B cell (primary cell): ENCODE measurements around the gene PTPRN2. TPM values are rescaled to one million over a fixed set of nuclear protein-coding genes. Genes with fewer than 3 reads are reported as not detected.

Experiments
- ATAC-seq: fragments of 200-7000 bp; cut with Tn5 transposase; one replicate; pipeline ENCODE4 v1.10.0; 2021; ENCODE audit warnings: low read depth, mild to moderate bottlenecking, moderate number of reproducible peaks, moderate library complexity
- CTCF ChIA-PET: fragments of 350-600 bp; sonication (Branson Sonifier 250); formaldehyde crosslinking; loops from one replicate; lab custom pipeline; 2021; ENCODE audit warnings: antibody characterized with exemption, inconsistent platforms; lab: Charles Lee
- POLR2A ChIA-PET: fragments of 350-600 bp; sonication (Branson Sonifier 250); formaldehyde crosslinking; loops from one replicate; lab custom pipeline; 2021; ENCODE audit warnings: antibody characterized with exemption; lab: Charles Lee
- DNase-seq: peaks from one replicate; pipeline ENCODE4 v3.0.0; 2013
- H2AFZ ChIP-seq: 2 replicates; pipeline ENCODE4 v1.6.1; 2012; ENCODE audit warnings: mild to moderate bottlenecking, low read depth, low read length; ENCODE audit not compliant: insufficient read depth, poor library complexity, severe bottlenecking
- H3K27ac ChIP-seq, 2 donors: 1 replicate in 1 of 2; 2 replicates in 1 of 2; pipeline ENCODE4 v1.5.1; 2012 to 2013; ENCODE audit warnings: low read length in 2 of 2, mild to moderate bottlenecking in 2 of 2, moderate library complexity in 1 of 2
- H3K27me3 ChIP-seq, 4 experiments: fragments of 200-600 bp in 1 of 4; sonication (generic) in 1 of 4; replicated peaks in 1 of 4; 1 replicate in 2 of 4; 2 replicates in 2 of 4; pipeline versions ENCODE4 v1.6.1 to v1.7.0; 2013 to 2016; ENCODE audit warnings: low read length in 3 of 4, mild to moderate bottlenecking in 2 of 4, mixed read lengths in 1 of 4, moderate library complexity in 1 of 4; ENCODE audit not compliant: insufficient read depth in 4 of 4, control insufficient read depth in 3 of 4; ENCODE audit errors: control extremely low read depth in 1 of 4
- H3K36me3 ChIP-seq, 2 experiments: replicated peaks in 1 of 2; 1 replicate in 1 of 2; 2 replicates in 1 of 2; pipeline versions ENCODE4 v1.6.1 to v1.7.1; 2013; ENCODE audit warnings: low read length in 1 of 2; ENCODE audit not compliant: insufficient read depth in 2 of 2, control insufficient read depth in 1 of 2; ENCODE audit errors: control extremely low read depth in 1 of 2, extremely low read depth in 1 of 2
- H3K4me1 ChIP-seq, 2 donors: fragments of 200-600 bp in 1 of 2; sonication (generic) in 1 of 2; 1 replicate in 1 of 2; 2 replicates in 1 of 2; pipeline versions ENCODE4 v1.5.1 to v1.6.1; 2013 to 2017; ENCODE audit warnings: low read length in 2 of 2; ENCODE audit not compliant: control insufficient read depth in 2 of 2, insufficient read depth in 2 of 2
- H3K4me2 ChIP-seq: replicated peaks from 2 replicates; pipeline ENCODE3; 2012; ENCODE audit warnings: mild to moderate bottlenecking, low read depth, low read length; ENCODE audit not compliant: poor library complexity, severe bottlenecking
- H3K4me3 ChIP-seq, 5 experiments: fragments of 200-600 bp in 1 of 5; sonication (generic) in 1 of 5; 1 replicate in 3 of 5; 2 replicates in 2 of 5; pipeline versions ENCODE4 v1.5.1 to v1.7.0; 2011 to 2016; ENCODE audit warnings: low read length in 4 of 5, mild to moderate bottlenecking in 4 of 5, low read depth in 2 of 5, control low read depth in 1 of 5, moderate library complexity in 1 of 5; ENCODE audit not compliant: insufficient read depth in 1 of 5; ENCODE audit errors: control extremely low read depth in 1 of 5, extremely low read depth in 1 of 5
- H3K79me2 ChIP-seq: fragments of 200-600 bp; sonication (generic); one replicate; pipeline ENCODE4 v1.6.0; 2016; ENCODE audit warnings: low read length; ENCODE audit not compliant: control insufficient read depth, insufficient read depth
- H3K9ac ChIP-seq: fragments of 200-600 bp; sonication (generic); 2 replicates; pipeline ENCODE4 v1.6.1; 2017; ENCODE audit warnings: mild to moderate bottlenecking, low read length, moderate library complexity
- H3K9me3 ChIP-seq, 3 donors: one replicate each; pipeline versions ENCODE4 v1.6.1 to v1.7.1; 2013; ENCODE audit warnings: low read length in 2 of 3; ENCODE audit not compliant: control insufficient read depth in 2 of 3, insufficient read depth in 1 of 3; ENCODE audit errors: control extremely low read depth in 1 of 3
- H4K20me1 ChIP-seq: 2 replicates; pipeline ENCODE4 v1.6.0; 2012; ENCODE audit warnings: mild to moderate bottlenecking, low read length; ENCODE audit not compliant: insufficient read depth, control insufficient read depth, poor library complexity, severe bottlenecking
- H3K27ac Mint-ChIP-seq: one replicate; pipeline ENCODE4 v1.8.0; 2021; ENCODE audit warnings: mixed read lengths
- H3K27me3 Mint-ChIP-seq: one replicate; pipeline ENCODE4 v1.8.0; 2021; ENCODE audit warnings: mixed read lengths
- H3K4me1 Mint-ChIP-seq: one replicate; pipeline ENCODE4 v1.8.0; 2021; ENCODE audit warnings: mixed read lengths
- H3K4me3 Mint-ChIP-seq: one replicate; pipeline ENCODE4 v1.8.0; 2021; ENCODE audit warnings: mixed read lengths
- H3K9me3 Mint-ChIP-seq: one replicate; pipeline ENCODE4 v1.8.0; 2022; ENCODE audit warnings: mixed read lengths; ENCODE audit not compliant: insufficient read depth
- EZH2 ChIP-seq: IDR thresholded peaks from 2 replicates; pipeline ENCODE4 v1.6.1; 2012; ENCODE audit warnings: borderline replicate concordance, low read depth, mild to moderate bottlenecking, moderate library complexity, low read length; ENCODE audit not compliant: insufficient read depth, poor library complexity, severe bottlenecking
- WGBS: methylation state at CpG from one replicate; pipeline ENCODE4 v1.1.5; 2013; ENCODE audit warnings: missing lambda C conversion rate; ENCODE audit not compliant: insufficient coverage; 5-methylcytosine and 5-hydroxymethylcytosine counted together
- intact Hi-C: fragments of 100-400 bp; cut with micrococcal nuclease; formaldehyde crosslinking; loops from one replicate; pipeline ENCODE4 v1.10.0; 2022
- polyA plus RNA-seq: library from polyadenylated mRNA; depleted of rRNA; stranded (reverse); fragments of >200 nt; gene quantifications from 2 replicates; pipeline ENCODE4 v1.2.3, GENCODE V29; 2012
- total RNA-seq, 2 donors: library from RNA; stranded (reverse); fragments of 120-200 nt in 1 of 2; gene quantifications; 1 replicate in 1 of 2; 2 replicates in 1 of 2; pipeline versions ENCODE4 v1.2.3 to v1.2.4, GENCODE V29; 2013 to 2022
- TF ChIP-seq, protein P1 (sequence below): fragments of 200-600 bp; IDR thresholded peaks from one replicate; pipeline ENCODE4 v1.8.0; 2022; ENCODE audit warnings: antibody characterized with exemption, mild to moderate bottlenecking

Gene PTPRN2
- total and polyA plus RNA-seq, 2 donors (not counting 1 experiment from before 2014, with no cell fraction given) = 2.0 to 5.0 TPM

GRCh38 chr7:157813741-157814661 lies 773.6 kb downstream of the PTPRN2 start:
- Histone ChIP-seq H3K4me2 (no peak overlapping the region), H3K9me3 (peaks cover 0 to 41% (median 0%) of the 10 kb centered on the region in 3 donors), H3K9ac (no peak overlapping the region), H3K4me3 (no peak overlapping the region), H3K4me1 (no peaks in the 10 kb centered on the region), H3K27me3 (no peaks in the 10 kb centered on the region), H3K27ac (no peak overlapping the region), H3K79me2 (no peaks in the 10 kb centered on the region), H3K36me3 (no peaks in the 10 kb centered on the region), H2AFZ (no peak overlapping the region), H4K20me1 (no peaks in the 10 kb centered on the region)
- H3K4me3 Mint-ChIP-seq = no peak overlapping the region
- H3K4me1 Mint-ChIP-seq = no peaks in the 10 kb centered on the region
- ChIA-PET POLR2A (no interaction called here), CTCF (no interaction called here)
- H3K27ac Mint-ChIP-seq = no peak overlapping the region
- peaks cover 5% of the 10 kb centered on the region for H3K9me3 Mint-ChIP-seq
- DNase-seq (no peak), ATAC-seq (no peak)
- TF ChIP-seq, protein P1, sequence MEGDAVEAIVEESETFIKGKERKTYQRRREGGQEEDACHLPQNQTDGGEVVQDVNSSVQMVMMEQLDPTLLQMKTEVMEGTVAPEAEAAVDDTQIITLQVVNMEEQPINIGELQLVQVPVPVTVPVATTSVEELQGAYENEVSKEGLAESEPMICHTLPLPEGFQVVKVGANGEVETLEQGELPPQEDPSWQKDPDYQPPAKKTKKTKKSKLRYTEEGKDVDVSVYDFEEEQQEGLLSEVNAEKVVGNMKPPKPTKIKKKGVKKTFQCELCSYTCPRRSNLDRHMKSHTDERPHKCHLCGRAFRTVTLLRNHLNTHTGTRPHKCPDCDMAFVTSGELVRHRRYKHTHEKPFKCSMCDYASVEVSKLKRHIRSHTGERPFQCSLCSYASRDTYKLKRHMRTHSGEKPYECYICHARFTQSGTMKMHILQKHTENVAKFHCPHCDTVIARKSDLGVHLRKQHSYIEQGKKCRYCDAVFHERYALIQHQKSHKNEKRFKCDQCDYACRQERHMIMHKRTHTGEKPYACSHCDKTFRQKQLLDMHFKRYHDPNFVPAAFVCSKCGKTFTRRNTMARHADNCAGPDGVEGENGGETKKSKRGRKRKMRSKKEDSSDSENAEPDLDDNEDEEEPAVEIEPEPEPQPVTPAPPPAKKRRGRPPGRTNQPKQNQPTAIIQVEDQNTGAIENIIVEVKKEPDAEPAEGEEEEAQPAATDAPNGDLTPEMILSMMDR = no peak
- TF ChIP-seq EZH2 = no peak
- 91% methylated on average over 42 of the region's 46 CpGs for whole genome bisulfite sequencing
- no peaks in the 10 kb centered on the region for H3K27me3 Mint-ChIP-seq
- intact Hi-C loops = no loop called here

GRCh38 chr7:157813053-157813452 lies 774.6 kb downstream of the PTPRN2 start:
- Histone ChIP-seq H2AFZ (no peak overlapping the region), H4K20me1 (no peaks in the 10 kb centered on the region), H3K9me3 (peaks cover 0 to 44% (median 0%) of the 10 kb centered on the region in 3 donors), H3K36me3 (no peaks in the 10 kb centered on the region), H3K79me2 (no peaks in the 10 kb centered on the region), H3K9ac (no peak overlapping the region), H3K27me3 (no peaks in the 10 kb centered on the region), H3K4me1 (no peaks in the 10 kb centered on the region), H3K4me3 (no peak overlapping the region), H3K27ac (no peak overlapping the region), H3K4me2 (no peak overlapping the region)
- no peaks in the 10 kb centered on the region for H3K4me1 Mint-ChIP-seq
- ATAC-seq = no peak
- no peak overlapping the region for H3K27ac Mint-ChIP-seq
- H3K9me3 Mint-ChIP-seq = peaks cover 5% of the 10 kb centered on the region
- ChIA-PET CTCF (no interaction called here), POLR2A (no interaction called here)
- no peaks in the 10 kb centered on the region for H3K27me3 Mint-ChIP-seq
- 97% methylated on average over 17 of the region's 17 CpGs for WGBS
- no peak for DNase-seq
- TF ChIP-seq, protein P1 = no peak
- TF ChIP-seq EZH2 = no peak
- H3K4me3 Mint-ChIP-seq = no peak overlapping the region
- intact Hi-C loops = no loop called here
